ENCODE data around the gene VIPAS39.
A peak's percentile ranks its signal among the peaks of the same experiment; 100 is the strongest.
"Not testable (repeated sequence)": the region's sequence is repeated elsewhere in the genome, so short reads cannot be mapped to it uniquely, and the experiment has no call there.

VIPAS39 gene

DNA sequence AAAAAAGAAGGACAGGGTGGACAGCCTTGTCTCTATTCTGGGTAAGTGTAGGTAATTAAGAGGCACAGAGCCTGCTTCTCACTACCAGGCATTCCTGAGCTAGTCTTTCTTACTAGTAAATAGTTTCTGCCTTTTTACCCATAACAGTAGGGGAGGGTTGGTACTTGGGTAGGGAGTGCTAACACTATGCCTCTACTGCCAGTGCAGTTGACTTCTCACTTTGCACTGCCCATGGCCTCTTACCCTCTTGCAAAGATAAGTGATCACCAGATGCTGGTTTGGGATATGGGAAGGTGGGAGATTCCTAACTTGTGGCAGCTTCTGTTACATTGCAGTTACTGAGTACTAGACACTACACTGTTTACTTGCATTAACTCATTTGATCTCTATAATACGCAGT lies 12.1 kb upstream of the VIPAS39 start:
- DNase-seq = no peak

DNA sequence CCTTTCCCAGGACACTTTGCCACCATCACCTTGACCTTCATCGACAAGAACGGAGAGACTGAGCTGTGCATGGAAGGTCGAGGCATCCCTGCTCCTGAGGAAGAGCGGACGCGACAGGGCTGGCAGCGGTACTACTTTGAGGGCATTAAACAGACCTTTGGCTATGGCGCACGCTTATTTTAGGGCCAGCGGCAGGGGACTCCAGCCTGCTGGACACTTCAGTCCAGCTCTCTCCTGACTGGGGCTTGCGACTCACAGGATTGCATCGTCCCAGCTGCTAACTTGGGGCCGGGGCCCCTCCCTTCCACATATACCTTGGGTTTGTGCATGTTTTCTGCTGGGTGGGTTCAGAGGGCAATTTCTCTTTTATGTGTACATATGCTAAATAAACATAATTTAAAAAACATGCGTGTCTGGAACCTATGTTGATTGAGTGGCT lies 11.7 kb upstream of the VIPAS39 start:
- no peak for DNase-seq

DNA sequence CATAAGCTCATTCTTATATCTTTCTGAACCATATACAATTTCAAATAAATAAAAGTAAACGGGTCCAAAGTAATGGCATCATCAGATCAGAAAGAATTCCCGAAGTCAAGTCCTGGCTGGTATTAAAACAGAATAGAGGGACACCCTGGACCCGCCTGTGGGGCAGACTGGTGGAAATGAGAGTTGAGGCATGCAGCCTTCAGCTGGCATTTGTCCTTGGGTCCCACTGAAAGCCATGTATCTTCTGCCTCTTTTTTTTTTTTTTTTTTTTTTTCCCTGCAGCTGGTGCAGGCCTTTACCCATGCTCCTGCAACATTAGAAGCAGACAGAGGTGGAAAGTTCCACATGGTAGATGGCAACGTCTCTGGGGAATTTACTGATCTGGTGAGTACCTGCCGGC lies 10.4 kb upstream of the VIPAS39 start:
- no peak for DNase-seq

DNA sequence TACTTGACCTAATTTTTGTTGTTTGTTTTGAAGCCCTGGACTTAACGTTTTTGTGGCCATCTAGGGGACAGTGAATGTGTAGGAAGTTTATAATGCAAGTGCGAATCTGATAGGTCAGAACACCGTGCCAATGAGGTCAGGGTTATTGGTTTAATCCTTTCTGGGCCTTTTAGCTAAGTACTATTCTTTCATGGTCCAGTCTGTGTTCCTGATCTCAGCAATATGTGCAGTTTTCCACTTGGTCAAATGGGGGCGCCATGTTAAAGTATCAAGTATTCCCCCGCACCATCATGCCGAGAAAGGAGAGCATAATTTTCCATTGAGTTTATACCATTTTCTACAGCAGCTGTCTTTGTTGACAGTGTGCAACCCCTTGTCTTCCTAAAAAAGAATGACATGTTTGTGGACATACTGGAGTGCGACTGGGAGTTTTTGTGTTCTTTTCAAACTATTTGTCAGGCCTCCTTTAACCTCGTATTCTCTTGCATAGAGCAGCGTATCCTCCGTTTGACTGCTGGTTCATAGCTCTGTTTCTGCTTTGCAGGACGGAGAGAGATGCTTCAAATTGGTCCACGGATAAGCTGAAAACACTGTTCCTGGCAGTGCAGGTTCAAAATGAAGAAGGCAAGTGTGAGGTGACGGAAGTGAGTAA lies 1.8 kb upstream of the VIPAS39 start:
- peak; percentile 70 for DNase-seq

DNA sequence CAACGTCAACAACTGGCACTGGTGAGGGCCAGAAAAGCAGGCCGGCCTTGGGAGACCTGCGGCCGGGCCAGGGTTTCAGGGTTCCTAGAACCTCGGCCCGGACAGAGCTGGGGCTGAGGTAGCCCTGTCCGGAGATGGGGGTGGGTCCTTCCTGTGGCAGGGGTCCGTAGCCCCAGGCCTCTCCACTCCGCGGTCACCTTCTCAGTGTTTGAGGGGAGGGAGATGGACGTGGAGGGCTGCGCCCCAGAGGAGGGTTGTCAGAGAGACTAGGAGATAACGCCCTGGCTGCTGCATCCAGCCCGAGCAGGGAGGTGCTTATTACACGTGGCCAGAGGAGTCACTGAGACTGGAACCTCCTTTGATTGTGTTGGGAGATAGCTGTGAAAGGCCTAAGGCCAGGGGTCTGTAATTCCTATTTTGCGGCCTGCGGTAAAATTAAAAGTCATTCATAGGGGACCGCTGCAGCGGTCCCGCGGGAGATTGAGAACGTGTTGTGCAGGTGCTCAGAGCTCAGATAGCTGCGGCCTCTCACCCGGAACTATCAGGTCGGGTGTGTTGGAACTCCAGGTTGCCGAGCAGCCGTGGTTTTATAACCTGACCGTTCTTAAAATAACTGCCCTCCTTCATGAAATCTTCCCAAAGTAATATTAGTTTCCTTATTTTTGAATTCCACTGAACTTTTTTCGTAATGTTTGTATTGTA lies 999 bp upstream of the VIPAS39 start:
- peak; percentile 37 for DNase-seq

DNA sequence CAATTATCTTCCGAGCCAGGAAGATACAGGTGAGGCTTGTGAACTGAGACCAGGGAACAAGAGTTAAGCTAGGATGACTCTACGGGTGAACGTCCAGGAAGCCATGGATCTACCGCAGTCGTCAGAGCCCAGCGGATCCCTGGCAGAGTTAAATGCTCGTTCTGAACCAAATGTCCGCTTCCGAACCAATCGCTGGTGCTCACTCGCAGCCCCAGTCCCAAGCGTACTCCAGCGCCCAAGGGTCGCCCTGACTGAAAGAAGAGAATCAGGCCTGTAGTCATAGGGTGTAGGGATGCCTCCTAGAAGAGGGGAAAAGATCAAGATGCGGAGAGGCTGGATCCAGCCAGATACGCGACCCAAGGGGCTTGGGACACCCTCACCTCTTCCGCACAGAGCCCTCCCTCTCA lies 283 bp downstream of the VIPAS39 start:
- DNase-seq = no peak

DNA sequence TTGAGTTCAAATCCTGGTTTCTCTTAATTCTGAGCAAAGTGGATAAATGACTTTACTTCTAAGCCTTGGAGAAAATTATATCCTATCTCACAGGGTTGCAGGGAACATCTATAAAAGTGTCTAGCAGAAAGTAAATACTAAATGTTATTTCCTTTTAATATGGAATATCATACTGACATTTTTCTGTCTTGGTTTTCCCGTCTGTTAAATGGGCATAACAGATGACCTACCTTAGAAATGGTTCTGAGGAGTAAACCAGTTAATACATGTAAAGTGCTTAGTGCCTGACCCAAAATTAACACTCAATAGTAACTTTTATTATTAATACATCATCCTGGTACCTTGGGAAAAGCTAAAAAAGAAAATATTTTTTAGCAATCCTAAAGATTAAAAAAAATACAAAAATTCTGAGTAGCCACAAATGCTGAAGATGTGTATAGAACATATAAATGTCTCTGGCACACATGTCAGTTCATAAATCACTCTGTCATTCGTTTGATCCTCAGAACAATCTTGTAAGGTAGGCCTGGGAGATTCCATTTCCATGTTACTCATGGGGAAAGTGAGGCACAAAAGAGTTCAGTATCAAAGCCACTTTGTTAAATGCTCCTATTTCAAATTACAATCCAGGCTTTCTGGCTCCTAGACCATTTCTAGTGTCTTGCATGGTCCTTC lies 1.3 kb downstream of the VIPAS39 start:
- no peak for DNase-seq

DNA sequence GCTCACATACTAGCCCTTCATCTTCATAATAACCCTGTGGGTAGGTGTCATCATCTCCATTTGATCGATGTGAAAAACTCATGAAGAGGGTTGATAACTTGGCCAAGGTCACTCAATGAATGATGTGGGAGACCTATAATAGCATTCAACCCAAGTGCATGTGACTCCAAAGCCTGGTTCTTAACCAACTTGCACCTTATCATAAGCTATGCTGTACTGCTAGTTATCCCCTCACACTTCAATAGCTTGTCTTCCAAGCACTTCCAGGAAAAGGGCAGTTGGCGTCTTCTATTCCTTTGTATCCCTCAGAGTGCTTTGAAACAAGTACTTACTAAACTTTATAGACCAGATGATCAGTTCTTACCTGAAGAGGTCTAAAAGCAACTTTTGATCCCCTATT lies 15.2 kb downstream of the VIPAS39 start:
- DNase-seq = no peak

DNA sequence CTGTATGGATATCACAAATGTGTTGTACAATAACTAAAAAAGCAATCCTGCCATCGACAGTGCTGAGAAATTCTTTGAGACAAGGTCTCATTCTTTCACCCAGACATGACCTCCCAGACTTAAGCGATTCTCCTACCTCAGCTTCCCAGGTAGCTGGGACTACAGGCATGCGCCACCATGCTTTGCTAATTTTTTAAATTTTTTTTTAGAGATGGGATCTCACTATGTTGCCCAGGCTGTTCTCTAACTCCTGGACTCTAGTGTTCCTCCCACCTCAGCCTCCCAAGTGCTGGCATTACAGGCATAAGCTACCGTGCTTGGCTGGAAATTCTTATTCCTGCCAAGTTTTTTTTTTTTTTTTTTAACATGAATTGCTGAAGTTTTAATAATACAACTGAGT lies 17.5 kb downstream of the VIPAS39 start:
- DNase-seq = no peak

DNA sequence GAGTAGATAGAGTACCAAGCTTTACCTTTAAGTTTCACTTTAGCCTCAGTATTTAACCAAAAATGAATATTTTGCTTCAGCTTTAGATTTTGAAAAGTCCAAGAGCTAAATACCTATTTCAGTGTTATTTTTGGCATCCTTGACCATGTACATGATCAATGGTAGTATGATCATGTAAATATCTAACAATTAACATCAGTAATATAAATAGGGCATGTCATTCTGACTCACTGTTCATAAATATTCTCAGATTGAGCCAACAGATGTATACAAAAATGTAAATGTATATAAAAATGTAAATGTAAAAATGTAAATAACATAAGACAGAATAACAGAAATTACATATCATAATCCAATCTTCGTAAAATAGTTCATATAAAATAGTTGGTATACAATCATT lies 18.8 kb downstream of the VIPAS39 start:
- no peak for DNase-seq

DNA sequence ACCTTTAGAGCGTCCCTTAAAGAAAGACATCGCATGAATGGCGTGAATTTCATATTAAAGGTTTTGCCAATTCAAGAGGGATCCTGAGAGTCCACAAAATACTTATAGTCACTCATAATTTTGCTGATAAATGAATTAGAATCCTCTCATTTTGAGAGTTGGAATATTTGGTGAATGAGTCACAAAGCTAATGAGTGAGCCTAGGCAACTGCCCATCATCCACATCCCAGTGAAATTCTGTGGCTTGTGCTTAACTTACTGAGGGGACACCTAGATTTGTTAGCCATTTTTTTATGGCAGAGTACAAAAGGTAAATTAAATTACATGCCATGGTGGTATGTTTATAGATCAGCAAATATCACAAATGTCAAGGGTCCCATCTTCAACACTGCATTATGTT lies 21.4 kb downstream of the VIPAS39 start:
- no peak for DNase-seq

DNA sequence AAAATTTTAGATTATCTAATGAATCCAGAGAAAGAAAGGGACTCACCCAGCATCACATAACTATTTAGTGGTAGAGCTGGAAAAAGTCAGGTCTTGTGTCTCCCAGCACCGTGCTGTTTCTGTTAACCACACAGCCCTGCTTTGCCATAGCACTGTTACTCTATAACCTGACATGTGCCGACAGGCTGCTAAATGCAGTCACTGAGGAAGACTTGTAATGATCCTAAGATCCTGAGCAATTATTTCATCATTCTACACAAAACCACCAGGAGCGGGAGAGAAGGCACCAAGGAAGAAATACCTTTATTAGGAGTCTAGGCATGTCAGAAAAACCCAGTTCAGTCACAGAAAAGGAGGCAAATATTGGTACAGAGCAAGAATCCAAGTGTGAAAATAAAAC lies 31.0 kb downstream of the VIPAS39 start:
- no peak for DNase-seq

DNA sequence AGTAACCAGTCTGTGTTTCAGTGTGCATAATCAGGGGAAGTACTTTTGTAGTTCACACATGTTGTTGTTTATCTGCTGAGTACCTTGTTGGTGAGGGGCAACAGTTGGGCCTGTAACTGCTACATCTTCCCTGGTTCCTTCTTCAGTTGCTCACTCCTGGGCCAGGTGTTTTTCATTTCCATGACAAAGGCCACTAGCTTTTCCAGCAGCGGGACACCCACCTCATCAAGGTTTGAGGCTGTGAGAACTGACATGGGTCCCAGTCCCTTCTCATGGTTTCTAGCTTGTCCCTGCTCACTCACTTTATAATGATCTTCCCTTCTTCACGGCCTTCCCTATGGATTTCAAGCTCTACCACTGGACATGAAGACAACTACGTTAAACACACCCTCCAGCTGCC lies 32.5 kb downstream of the VIPAS39 start:
- DNase-seq = no peak

DNA sequence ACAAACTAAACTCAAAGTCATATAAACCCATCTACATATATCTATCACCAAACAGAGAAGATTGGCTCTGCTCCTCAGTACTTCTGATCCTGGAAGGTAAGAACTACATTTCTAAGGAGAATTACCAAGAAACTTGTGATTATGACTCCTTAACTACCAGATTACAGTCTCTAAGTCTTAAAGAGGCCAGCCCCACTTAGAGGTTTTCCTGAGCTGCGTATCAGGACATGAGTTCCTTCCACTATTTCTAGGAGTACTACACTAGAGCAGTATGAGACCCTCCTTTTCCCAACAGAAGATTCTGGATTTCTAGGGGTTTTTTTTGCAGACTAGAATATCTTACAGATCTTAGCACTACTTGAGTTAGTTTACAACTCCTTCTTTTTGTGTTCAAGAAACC lies 34.0 kb downstream of the VIPAS39 start, which contains the start of gene NOXRED1:
TSS of gene NOXRED1 (minus strand) at position 101 of the 400 bp plus-strand sequence. CDS start 634 bp downstream, outside the sequence.
- DNase-seq = no peak

DNA sequence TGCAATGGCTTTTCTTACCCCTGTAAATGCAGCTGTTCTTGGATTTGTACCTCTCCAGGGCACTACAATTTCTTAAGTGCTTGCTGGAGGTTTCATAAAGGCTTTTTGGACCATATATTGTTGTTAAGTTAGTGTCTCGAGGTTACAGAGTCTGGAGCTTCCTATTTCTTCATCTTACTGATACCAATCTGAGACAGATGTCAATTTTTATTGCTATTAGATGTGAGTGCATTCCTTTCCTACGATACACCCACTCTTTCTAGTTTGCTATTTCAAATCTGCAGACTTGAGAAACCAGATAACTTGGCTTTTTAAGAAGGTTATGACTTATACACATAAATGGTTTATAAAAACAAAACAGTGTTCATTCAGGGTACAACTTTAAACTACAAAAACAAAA lies 36.2 kb downstream of the VIPAS39 start:
- no peak for DNase-seq

DNA sequence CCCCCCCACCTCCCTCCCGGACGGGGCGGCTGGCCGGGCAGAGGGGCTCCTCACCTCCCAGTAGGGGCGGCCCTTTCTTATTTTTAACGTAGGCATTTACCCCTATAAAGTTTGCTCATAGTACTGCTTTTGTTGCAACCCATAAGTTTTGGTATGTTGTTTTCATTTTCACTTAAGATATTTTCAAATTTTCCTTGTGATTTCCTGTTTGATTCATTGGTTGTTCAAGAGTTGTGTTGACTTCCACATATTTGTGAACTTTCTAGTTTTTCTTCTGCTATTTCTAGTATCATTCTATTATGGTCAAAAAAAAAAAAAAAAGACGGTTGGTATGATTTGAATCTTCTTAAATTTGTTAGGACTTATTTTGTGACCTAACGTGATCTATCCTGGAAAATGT lies 40.6 kb downstream of the VIPAS39 start:
- DNase-seq = no peak

DNA sequence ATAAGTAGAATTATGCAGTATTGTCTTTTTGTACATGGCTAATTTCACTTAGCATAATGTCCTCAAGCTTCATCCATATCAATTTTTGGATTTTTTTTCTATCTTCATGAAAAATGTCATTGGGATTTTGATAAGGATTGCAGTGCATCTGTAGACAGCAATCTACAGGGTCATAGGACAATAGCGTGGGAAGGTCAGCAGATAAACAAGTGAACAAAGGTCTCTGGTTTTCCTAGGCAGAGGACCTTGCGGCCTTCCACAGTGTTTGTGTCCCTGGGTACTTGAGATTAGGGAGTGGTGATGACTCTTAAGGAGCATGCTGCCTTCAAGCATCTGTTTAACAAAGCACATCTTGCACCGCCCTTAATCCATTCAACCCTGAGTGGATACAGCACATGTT lies 41.3 kb downstream of the VIPAS39 start:
- not testable (repeated sequence) for DNase-seq

DNA sequence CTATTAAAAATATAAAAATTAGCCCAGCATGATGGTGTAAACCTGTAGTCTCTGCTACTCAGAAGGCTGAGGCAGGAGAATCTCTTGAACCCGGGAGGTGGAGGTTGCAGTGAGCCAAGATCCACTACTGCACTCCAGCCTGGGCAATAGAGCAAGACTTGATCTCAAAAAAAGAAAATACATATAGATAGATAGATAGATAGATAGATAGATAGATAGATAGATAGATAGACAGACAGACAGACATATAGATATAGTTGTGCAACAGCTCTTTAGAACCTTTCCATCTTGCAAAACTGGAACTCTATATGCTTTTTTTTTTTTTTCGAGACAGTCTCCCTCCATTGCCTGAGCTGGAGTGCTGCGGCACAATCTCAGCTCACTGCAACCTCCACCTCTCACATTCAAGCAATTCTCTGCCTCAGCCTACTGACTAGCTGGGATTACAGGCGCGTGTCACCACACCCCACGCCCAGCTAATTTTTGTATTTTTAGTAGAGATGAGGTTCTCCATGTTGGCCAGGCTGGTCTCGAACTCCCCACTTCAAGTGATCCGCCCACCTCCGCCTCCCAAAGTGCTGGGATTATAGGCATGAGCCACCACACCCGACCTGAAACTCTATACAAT lies 41.9 kb downstream of the VIPAS39 start:
- not testable (repeated sequence) for DNase-seq

DNA sequence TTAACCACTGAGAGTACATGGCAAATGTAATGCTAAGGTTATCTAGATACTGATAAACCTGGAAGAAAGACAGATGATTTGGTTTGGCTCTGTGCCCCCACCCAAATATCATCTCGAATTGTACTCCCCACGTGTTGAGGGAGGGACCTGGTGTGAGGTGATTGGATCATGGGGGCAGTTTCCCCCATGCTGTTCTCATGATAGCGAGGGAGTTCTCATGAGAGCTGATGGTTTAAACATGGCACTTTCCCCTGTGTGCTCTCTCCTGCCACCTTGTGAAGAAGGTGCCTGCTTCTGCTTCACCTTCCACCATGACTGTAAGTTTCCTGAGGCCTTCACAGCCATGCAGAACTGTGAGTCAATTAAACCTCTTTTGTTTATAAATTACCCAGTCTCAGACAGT lies 48.3 kb downstream of the VIPAS39 start:
- no peak for DNase-seq

DNA sequence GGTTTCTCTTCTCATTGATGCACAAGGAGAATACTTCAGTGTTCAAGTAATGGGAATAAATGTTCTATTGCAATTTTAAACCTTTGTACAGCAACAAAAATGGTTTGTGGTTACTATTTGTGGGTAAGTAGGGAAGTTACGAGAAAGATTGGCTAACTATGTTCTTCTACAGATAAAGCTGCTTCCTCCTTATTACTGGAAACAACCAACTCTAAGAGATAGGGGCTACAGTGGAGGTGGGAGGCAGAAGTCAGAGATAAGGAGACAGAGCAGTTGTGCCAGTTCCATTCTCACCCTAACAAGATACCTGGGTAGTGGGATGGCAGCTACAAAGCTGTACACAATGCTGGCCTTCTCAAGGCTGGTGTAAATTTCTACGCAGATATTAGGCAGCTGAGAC lies 50.2 kb downstream of the VIPAS39 start:
- DNase-seq = no peak

DNA sequence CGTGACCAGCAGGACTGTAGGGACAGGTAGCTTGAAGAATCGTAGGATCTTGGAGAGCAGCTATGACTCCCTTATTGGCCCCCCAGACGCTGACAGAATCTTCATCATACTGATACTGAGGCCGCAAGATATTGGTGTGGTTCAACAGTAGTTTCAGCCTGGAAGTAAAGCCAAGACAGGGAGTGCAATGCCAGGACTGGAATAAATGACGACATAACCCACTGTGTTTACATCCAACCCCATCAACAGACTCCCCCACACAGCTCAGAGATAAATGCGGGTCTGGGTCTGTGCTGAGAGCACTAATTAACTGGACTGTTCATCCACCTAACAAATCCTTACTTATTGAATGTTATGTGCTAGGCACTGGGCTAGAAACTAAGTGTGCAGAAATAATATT lies 50.7 kb downstream of the VIPAS39 start:
- DNase-seq = no peak

DNA sequence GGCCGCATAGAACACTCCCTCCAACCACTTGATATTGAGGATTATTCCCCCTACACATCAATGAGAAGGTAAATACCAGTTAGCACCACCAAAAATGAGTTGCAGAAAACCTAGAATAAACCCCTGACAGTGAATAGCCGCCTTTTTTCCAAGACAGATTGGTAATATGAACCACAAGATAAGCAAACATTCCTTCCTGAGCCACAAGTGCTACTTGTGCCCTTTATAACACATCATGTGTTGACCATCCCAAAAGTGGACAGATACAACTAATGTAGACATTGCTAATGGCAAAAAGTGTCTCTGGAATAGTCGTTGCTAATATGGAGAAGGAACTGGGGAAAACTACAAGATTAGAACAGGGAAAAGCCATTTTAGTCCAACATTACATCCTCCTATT lies 51.3 kb downstream of the VIPAS39 start:
- no peak for DNase-seq

DNA sequence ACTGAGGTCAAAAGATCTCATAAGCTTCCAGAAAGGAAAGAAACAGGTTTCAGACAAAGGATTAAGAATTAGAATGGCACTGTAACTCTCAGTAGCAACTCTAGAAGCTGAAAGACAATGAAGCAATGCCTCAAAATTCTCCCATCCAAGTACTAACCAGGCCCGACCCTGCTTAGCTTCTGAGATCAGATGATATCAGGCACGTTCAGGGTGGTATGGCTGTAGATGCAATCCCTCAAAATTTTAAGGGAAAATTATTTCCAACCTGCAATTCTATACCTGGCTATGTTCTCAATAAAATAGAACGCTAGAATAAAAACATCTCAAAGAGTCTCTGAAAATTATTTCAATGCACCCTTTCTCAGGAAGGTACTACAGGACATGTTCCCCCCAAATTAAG lies 53.6 kb downstream of the VIPAS39 start:
- DNase-seq = no peak

DNA sequence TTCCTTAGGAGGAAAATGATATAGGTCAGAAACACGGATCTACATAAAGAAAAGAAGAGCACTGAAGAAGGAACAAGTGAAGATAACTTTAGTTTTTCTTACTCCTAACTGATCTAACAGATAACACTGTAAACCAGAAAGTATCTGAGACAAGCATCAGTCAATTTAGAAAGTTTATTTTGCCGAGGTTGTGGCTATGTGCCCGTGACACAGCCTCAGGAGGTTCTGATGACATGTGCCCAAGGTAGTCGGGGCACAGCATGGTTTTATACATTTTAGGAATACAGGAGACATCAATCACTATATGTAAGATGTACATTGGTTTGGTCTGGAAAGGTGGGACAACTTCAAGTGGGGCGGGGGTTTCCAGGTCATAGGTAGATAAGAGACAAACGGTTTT lies 57.2 kb downstream of the VIPAS39 start:
- DNase-seq = no peak
